ENCODE results near the gene ARMC5. TPM values are rescaled to one million over a fixed set of nuclear protein-coding genes. Genes with fewer than 3 reads are reported as not detected.
"Not testable (repeated sequence)": the region's sequence is repeated elsewhere in the genome, so short reads cannot be mapped to it uniquely, and the experiment has no call there.

ARMC5 gene
- polyA plus RNA-seq, 1 donor = 13.6 TPM

- H3K27me3 ChIP-seq (ENCODE audit: control insufficient read depth, insufficient read depth, low read length) = no peaks in the 10 kb centered on the region
- peaks cover 53% of the 10 kb centered on the region for H3K4me1 ChIP-seq (ENCODE audit: control insufficient read depth, insufficient read depth, low read length)
- H3K36me3 ChIP-seq (ENCODE audit: control insufficient read depth, insufficient read depth, low read length) = peaks cover 11% of the 10 kb centered on the region
- H3K4me3 ChIP-seq (ENCODE audit: low read length) = peak overlapping the region; percentile 54
- H3K9me3 ChIP-seq (ENCODE audit: control insufficient read depth, low read depth, low read length) = peaks cover 5% of the 10 kb centered on the region
- peak; percentile 75 to 91 for DNase-seq
- WGBS (ENCODE audit: insufficient coverage, low lambda C conversion rate) = no CpG with 5 or more reads among the region's 67 CpGs
- peak overlapping the region; percentile 95 for H3K27ac ChIP-seq (ENCODE audit: low read length)
These were observed 18.2 kb downstream of the ARMC5 start for GRCh38 chr16:31477220-31478216.

GRCh38 chr16:31478956-31479355 lies 19.7 kb downstream of the ARMC5 start:
- peaks cover 53% of the 10 kb centered on the region for H3K4me1 ChIP-seq (ENCODE audit: control insufficient read depth, insufficient read depth, low read length)
- H3K36me3 ChIP-seq (ENCODE audit: control insufficient read depth, insufficient read depth, low read length) = peaks cover 3% of the 10 kb centered on the region
- no peak overlapping the region for H3K4me3 ChIP-seq (ENCODE audit: low read length)
- peak overlapping the region; percentile 35 for H3K27ac ChIP-seq (ENCODE audit: low read length)
- whole genome bisulfite sequencing (ENCODE audit: insufficient coverage, low lambda C conversion rate) = no CpG with 5 or more reads among the region's 3 CpGs
- DNase-seq = no peak
- no peaks in the 10 kb centered on the region for H3K27me3 ChIP-seq (ENCODE audit: control insufficient read depth, insufficient read depth, low read length)
- H3K9me3 ChIP-seq (ENCODE audit: control insufficient read depth, low read depth, low read length) = no peaks in the 10 kb centered on the region

GRCh38 chr16:31479751-31480150 lies 20.4 kb downstream of the ARMC5 start:
- Histone ChIP-seq H3K27ac (ENCODE audit: low read length) (peak overlapping the region; percentile 33), H3K4me1 (ENCODE audit: control insufficient read depth, insufficient read depth, low read length) (peaks cover 51% of the 10 kb centered on the region), H3K4me3 (ENCODE audit: low read length) (no peak overlapping the region), H3K9me3 (ENCODE audit: control insufficient read depth, low read depth, low read length) (no peaks in the 10 kb centered on the region), H3K27me3 (ENCODE audit: control insufficient read depth, insufficient read depth, low read length) (no peaks in the 10 kb centered on the region), H3K36me3 (ENCODE audit: control insufficient read depth, insufficient read depth, low read length) (peaks cover 2% of the 10 kb centered on the region)
- DNase-seq = peak; percentile 63 to 86
- WGBS (ENCODE audit: insufficient coverage, low lambda C conversion rate) = no CpG with 5 or more reads among the region's 9 CpGs

- Histone ChIP-seq H3K9me3 (ENCODE audit: control insufficient read depth, low read depth, low read length) (no peaks in the 10 kb centered on the region), H3K27me3 (ENCODE audit: control insufficient read depth, insufficient read depth, low read length) (no peaks in the 10 kb centered on the region), H3K27ac (ENCODE audit: low read length) (peak overlapping the region; percentile 74), H3K4me3 (ENCODE audit: low read length) (no peak overlapping the region), H3K4me1 (ENCODE audit: control insufficient read depth, insufficient read depth, low read length) (peaks cover 51% of the 10 kb centered on the region), H3K36me3 (ENCODE audit: control insufficient read depth, insufficient read depth, low read length) (peaks cover 2% of the 10 kb centered on the region)
- WGBS (ENCODE audit: insufficient coverage, low lambda C conversion rate) = no CpG with 5 or more reads among the region's 7 CpGs
- DNase-seq = peak; percentile 54 to 80
These were observed 21.7 kb downstream of the ARMC5 start for GRCh38 chr16:31480851-31481536.

GRCh38 chr16:31483081-31483480 lies 23.8 kb downstream of the ARMC5 start, which contains the start of gene SLC5A2:
TSS of gene SLC5A2 (plus strand) at chr16:31483123. CDS start at chr16:31483137, 14 bp downstream.
- no peak for DNase-seq
- H3K4me3 ChIP-seq (ENCODE audit: low read length) = no peak within 1 kb of the TSS
- H3K4me1 ChIP-seq (ENCODE audit: control insufficient read depth, insufficient read depth, low read length) = peaks cover 50% of the 10 kb centered on the region
- no peaks in the 10 kb centered on the region for H3K9me3 ChIP-seq (ENCODE audit: control insufficient read depth, low read depth, low read length)
- WGBS (ENCODE audit: insufficient coverage, low lambda C conversion rate) = no CpG with 5 or more reads among the region's 4 CpGs
- peaks cover 8% of the 10 kb centered on the region for H3K27me3 ChIP-seq (ENCODE audit: control insufficient read depth, insufficient read depth, low read length)
- H3K27ac ChIP-seq (ENCODE audit: low read length) = peak within 1 kb of the TSS; percentile 81
- H3K36me3 ChIP-seq (ENCODE audit: control insufficient read depth, insufficient read depth, low read length) = peaks cover 2% of the 10 kb centered on the region

GRCh38 chr16:31484048-31484447 lies 24.7 kb downstream of the ARMC5 start:
- H3K27ac ChIP-seq (ENCODE audit: low read length) = peak overlapping the region; percentile 81
- H3K36me3 ChIP-seq (ENCODE audit: control insufficient read depth, insufficient read depth, low read length); DNase-seq; H3K9me3 ChIP-seq (ENCODE audit: control insufficient read depth, low read depth, low read length); H3K27me3 ChIP-seq (ENCODE audit: control insufficient read depth, insufficient read depth, low read length); H3K4me3 ChIP-seq (ENCODE audit: low read length): not testable (repeated sequence)
- H3K4me1 ChIP-seq (ENCODE audit: control insufficient read depth, insufficient read depth, low read length) = peaks cover 44% of the 10 kb centered on the region
- WGBS (ENCODE audit: insufficient coverage, low lambda C conversion rate) = no CpG with 5 or more reads among the region's 4 CpGs

- peak; percentile 89 to 94 for DNase-seq
- peaks cover 38% of the 10 kb centered on the region for H3K4me1 ChIP-seq (ENCODE audit: control insufficient read depth, insufficient read depth, low read length)
- H3K27me3 ChIP-seq (ENCODE audit: control insufficient read depth, insufficient read depth, low read length) = peaks cover 8% of the 10 kb centered on the region
- H3K9me3 ChIP-seq (ENCODE audit: control insufficient read depth, low read depth, low read length) = no peaks in the 10 kb centered on the region
- H3K36me3 ChIP-seq (ENCODE audit: control insufficient read depth, insufficient read depth, low read length) = peaks cover 5% of the 10 kb centered on the region
- H3K27ac ChIP-seq (ENCODE audit: low read length) = peak overlapping the region; percentile 81
- H3K4me3 ChIP-seq (ENCODE audit: low read length) = peak overlapping the region; percentile 11
- no CpG with 5 or more reads among the region's 14 CpGs for WGBS (ENCODE audit: insufficient coverage, low lambda C conversion rate)
These were observed 25.3 kb downstream of the ARMC5 start for GRCh38 chr16:31484491-31485171.

GRCh38 chr16:31485571-31485970 lies 26.3 kb downstream of the ARMC5 start:
- peaks cover 8% of the 10 kb centered on the region for H3K27me3 ChIP-seq (ENCODE audit: control insufficient read depth, insufficient read depth, low read length)
- H3K4me1 ChIP-seq (ENCODE audit: control insufficient read depth, insufficient read depth, low read length) = peaks cover 31% of the 10 kb centered on the region
- no peak overlapping the region for H3K4me3 ChIP-seq (ENCODE audit: low read length)
- H3K27ac ChIP-seq (ENCODE audit: low read length) = peak overlapping the region; percentile 81
- WGBS (ENCODE audit: insufficient coverage, low lambda C conversion rate) = no CpG with 5 or more reads among the region's 17 CpGs
- no peak for DNase-seq
- no peaks in the 10 kb centered on the region for H3K9me3 ChIP-seq (ENCODE audit: control insufficient read depth, low read depth, low read length)
- peaks cover 14% of the 10 kb centered on the region for H3K36me3 ChIP-seq (ENCODE audit: control insufficient read depth, insufficient read depth, low read length)

- DNase-seq = no peak
These were observed 26.7 kb downstream of the ARMC5 start for GRCh38 chr16:31486045-31486444.

More at GRCh38 chr16:31486045-31486444, 26.7 kb downstream of the ARMC5 start:
- no peaks in the 10 kb centered on the region for H3K9me3 ChIP-seq (ENCODE audit: control insufficient read depth, low read depth, low read length)
- WGBS (ENCODE audit: insufficient coverage, low lambda C conversion rate) = no CpG with 5 or more reads among the region's 5 CpGs
- H3K4me1 ChIP-seq (ENCODE audit: control insufficient read depth, insufficient read depth, low read length) = peaks cover 27% of the 10 kb centered on the region
- peaks cover 8% of the 10 kb centered on the region for H3K27me3 ChIP-seq (ENCODE audit: control insufficient read depth, insufficient read depth, low read length)
- peaks cover 18% of the 10 kb centered on the region for H3K36me3 ChIP-seq (ENCODE audit: control insufficient read depth, insufficient read depth, low read length)
- peak overlapping the region; percentile 79 for H3K4me3 ChIP-seq (ENCODE audit: low read length)
- H3K27ac ChIP-seq (ENCODE audit: low read length) = peak overlapping the region; percentile 43
